Upper lobe of left lung (tissue), 4 donors: Measurements from ENCODE around the gene ITPK1.

Source experiments
- POLR2AphosphoS5 ChIP-seq, 2 donors: sonication (generic); formaldehyde crosslinking; IDR thresholded peaks; one replicate each; pipeline ENCODE4 v1.5.1; 2017; ENCODE audit warnings: antibody characterized with exemption in 2 of 2
- TF ChIP-seq, protein P1 (sequence below), 6 experiments: fragments of 450-650 bp in 4 of 6; fragments of 200-600 bp in 2 of 6; sonication (generic) in 2 of 6; IDR thresholded peaks; one replicate each; pipeline ENCODE4 v1.5.1; 2016 to 2019; ENCODE audit warnings: antibody characterized with exemption in 6 of 6

DNA sequence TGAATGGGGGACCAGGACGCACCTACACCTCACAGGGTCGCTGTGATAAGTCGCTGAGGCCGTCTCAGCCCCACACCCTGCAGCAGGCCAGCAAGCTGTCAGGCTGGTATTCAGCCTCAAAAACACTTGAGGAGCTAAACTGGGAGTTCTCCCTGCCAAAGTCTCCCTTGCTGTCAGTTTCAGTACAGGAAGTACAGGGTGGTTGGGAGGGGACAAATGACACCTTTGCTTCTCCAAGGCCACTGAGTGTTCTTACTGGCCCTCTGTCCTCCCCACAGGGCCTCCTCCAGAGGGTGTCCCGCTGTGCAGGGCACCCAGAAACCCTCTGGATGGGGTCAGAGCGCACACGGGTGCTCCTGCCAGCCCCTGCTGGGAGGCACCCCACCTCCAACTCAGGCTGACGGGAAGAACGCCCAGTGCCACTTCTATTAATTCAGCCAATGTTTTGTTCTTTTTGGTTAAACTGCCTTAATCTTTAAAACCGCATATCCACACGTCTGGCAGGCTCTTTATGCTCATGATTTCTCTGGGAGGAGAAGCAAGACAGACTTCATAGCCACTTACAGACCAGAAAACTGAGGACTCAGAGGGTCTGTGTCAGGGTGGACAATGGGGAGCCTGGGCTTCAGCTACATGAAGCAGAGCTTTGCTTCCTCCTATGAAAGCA is 75.9 kb downstream of the ITPK1 start:
- TF ChIP-seq POLR2AphosphoS5 (IDR thresholded peaks at IDR 0.05) = peak in 1 of 2 donors; percentile 41
- TF ChIP-seq, protein P1, sequence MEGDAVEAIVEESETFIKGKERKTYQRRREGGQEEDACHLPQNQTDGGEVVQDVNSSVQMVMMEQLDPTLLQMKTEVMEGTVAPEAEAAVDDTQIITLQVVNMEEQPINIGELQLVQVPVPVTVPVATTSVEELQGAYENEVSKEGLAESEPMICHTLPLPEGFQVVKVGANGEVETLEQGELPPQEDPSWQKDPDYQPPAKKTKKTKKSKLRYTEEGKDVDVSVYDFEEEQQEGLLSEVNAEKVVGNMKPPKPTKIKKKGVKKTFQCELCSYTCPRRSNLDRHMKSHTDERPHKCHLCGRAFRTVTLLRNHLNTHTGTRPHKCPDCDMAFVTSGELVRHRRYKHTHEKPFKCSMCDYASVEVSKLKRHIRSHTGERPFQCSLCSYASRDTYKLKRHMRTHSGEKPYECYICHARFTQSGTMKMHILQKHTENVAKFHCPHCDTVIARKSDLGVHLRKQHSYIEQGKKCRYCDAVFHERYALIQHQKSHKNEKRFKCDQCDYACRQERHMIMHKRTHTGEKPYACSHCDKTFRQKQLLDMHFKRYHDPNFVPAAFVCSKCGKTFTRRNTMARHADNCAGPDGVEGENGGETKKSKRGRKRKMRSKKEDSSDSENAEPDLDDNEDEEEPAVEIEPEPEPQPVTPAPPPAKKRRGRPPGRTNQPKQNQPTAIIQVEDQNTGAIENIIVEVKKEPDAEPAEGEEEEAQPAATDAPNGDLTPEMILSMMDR (IDR thresholded peaks at IDR 0.05) = no peak
